ENCODE data around the gene GSG1L2.
"Not testable (repeated sequence)": the region's sequence is repeated elsewhere in the genome, so short reads cannot be mapped to it uniquely, and the experiment has no call there.

The GSG1L2 gene

GRCh38 chr17:9783465-9783864, 38.4 kb downstream of the GSG1L2 start:
- not testable (repeated sequence) for H3K27me3 ChIP-seq (ENCODE audit: control insufficient read depth, insufficient read depth, low read length); H3K4me1 ChIP-seq (ENCODE audit: control insufficient read depth, insufficient read depth, low read length); H3K9ac ChIP-seq (ENCODE audit: low read depth, low read length); H3K4me3 ChIP-seq (ENCODE audit: low read length); H3K9me3 ChIP-seq (replicated peaks; ENCODE audit: low read length); H3K4me2 ChIP-seq (ENCODE audit: low read length); H3K36me3 ChIP-seq (ENCODE audit: insufficient read depth, low read length)

DNA sequence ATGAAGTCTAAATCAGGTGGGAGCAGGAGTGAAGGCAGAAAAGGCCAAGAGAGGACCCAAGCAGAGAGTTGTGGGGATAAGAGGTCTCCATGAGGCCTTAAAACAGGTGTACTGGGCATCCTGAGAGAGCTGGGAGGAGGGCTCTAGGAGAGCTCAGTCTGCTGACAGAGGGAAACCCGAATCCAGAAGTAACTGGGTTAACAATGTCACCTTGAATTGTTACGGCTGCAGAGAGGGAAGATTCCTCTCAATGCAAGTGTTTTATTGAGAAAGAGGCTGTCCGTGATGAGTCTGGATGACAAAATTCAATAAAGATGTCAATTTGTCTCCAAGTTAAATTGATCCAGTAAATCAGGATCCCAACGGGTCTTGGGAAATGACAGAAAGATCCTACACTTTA, 38.8 kb downstream of the GSG1L2 start:
- Histone ChIP-seq H3K4me2 (ENCODE audit: low read length) (no peak overlapping the region), H3K9me3 (replicated peaks; ENCODE audit: low read length) (no peaks in the 10 kb centered on the region), H3K36me3 (ENCODE audit: insufficient read depth, low read length) (no peaks in the 10 kb centered on the region), H3K4me1 (ENCODE audit: control insufficient read depth, insufficient read depth, low read length) (no peaks in the 10 kb centered on the region), H3K4me3 (ENCODE audit: low read length) (no peak overlapping the region), H3K27me3 (ENCODE audit: control insufficient read depth, insufficient read depth, low read length) (peaks cover 6% of the 10 kb centered on the region), H3K9ac (ENCODE audit: low read depth, low read length) (no peak overlapping the region)

DNA sequence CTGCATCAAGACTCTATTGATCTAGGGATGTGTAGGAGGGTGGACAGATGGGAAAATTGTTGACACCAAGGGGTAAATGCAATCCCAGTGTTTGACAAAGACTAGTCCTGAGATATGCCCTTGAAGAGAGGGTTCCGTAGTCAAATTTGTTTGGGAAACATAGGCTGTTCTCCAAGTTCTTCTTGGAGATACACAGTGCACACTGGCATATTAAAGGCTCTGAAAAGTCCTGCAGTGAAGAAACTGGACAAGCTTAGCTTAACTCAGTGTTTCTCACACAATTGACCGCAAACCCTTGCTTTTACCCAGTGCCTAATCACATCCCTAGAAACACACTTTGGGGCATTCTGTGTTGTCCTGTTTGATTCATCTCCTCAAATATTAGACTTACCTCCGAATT, 41.3 kb downstream of the GSG1L2 start:
- Histone ChIP-seq H3K36me3 (ENCODE audit: insufficient read depth, low read length) (no peaks in the 10 kb centered on the region), H3K4me2 (ENCODE audit: low read length) (no peak overlapping the region), H3K9ac (ENCODE audit: low read depth, low read length) (no peak overlapping the region), H3K4me1 (ENCODE audit: control insufficient read depth, insufficient read depth, low read length) (no peaks in the 10 kb centered on the region), H3K9me3 (replicated peaks; ENCODE audit: low read length) (no peaks in the 10 kb centered on the region), H3K4me3 (ENCODE audit: low read length) (no peak overlapping the region), H3K27me3 (ENCODE audit: control insufficient read depth, insufficient read depth, low read length) (peaks cover 6% of the 10 kb centered on the region)

DNA sequence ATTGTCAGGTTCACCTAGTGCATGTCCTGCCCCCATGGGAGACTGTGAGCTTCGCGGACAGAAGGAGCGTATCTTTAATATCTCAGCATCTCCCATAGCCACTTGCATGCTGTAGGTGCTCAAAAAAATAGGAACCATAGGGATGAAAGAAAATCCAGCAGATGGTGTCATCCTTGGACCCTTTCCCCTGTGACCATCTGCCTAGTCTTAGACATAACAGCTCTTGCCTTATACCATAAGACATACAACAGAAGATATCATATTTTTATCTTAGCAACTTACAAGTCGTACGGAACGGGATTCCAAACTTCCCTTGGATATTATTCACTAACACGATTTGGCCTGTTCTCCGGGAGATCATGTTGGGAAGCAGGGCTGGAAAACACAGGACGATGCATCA, 45.0 kb downstream of the GSG1L2 start:
- H3K9me3 ChIP-seq (replicated peaks; ENCODE audit: low read length), result no peaks in the 10 kb centered on the region
- no peak overlapping the region for H3K9ac ChIP-seq (ENCODE audit: low read depth, low read length)
- no peak overlapping the region for H3K4me3 ChIP-seq (ENCODE audit: low read length)
- H3K4me1 ChIP-seq (ENCODE audit: control insufficient read depth, insufficient read depth, low read length), result no peaks in the 10 kb centered on the region
- H3K27me3 ChIP-seq (ENCODE audit: control insufficient read depth, insufficient read depth, low read length), result peaks cover 1% of the 10 kb centered on the region
- H3K4me2 ChIP-seq (ENCODE audit: low read length), result no peak overlapping the region
- no peaks in the 10 kb centered on the region for H3K36me3 ChIP-seq (ENCODE audit: insufficient read depth, low read length)

- no peaks in the 10 kb centered on the region for H3K4me1 ChIP-seq (ENCODE audit: control insufficient read depth, insufficient read depth, low read length)
- H3K9ac ChIP-seq (ENCODE audit: low read depth, low read length), result no peak overlapping the region
- H3K27me3 ChIP-seq (ENCODE audit: control insufficient read depth, insufficient read depth, low read length), result peaks cover under 1% of the 10 kb centered on the region
- no peaks in the 10 kb centered on the region for H3K9me3 ChIP-seq (replicated peaks; ENCODE audit: low read length)
- no peaks in the 10 kb centered on the region for H3K36me3 ChIP-seq (ENCODE audit: insufficient read depth, low read length)
- H3K4me2 ChIP-seq (ENCODE audit: low read length), result no peak overlapping the region
- H3K4me3 ChIP-seq (ENCODE audit: low read length), result no peak overlapping the region
Observed at GRCh38 chr17:9772658-9773057, 49.2 kb downstream of the GSG1L2 start.

GRCh38 chr17:9771465-9771864, 50.4 kb downstream of the GSG1L2 start:
- H3K9me3 ChIP-seq (replicated peaks; ENCODE audit: low read length), result no peaks in the 10 kb centered on the region
- no peak overlapping the region for H3K9ac ChIP-seq (ENCODE audit: low read depth, low read length)
- no peak overlapping the region for H3K4me3 ChIP-seq (ENCODE audit: low read length)
- H3K27me3 ChIP-seq (ENCODE audit: control insufficient read depth, insufficient read depth, low read length), result peaks cover 8% of the 10 kb centered on the region
- H3K4me2 ChIP-seq (ENCODE audit: low read length), result no peak overlapping the region
- no peaks in the 10 kb centered on the region for H3K4me1 ChIP-seq (ENCODE audit: control insufficient read depth, insufficient read depth, low read length)
- no peaks in the 10 kb centered on the region for H3K36me3 ChIP-seq (ENCODE audit: insufficient read depth, low read length)

GRCh38 chr17:9769036-9769695, 52.7 kb downstream of the GSG1L2 start:
- Histone ChIP-seq H3K27me3 (ENCODE audit: control insufficient read depth, insufficient read depth, low read length) (peaks cover 11% of the 10 kb centered on the region), H3K9me3 (replicated peaks; ENCODE audit: low read length) (no peaks in the 10 kb centered on the region), H3K4me2 (ENCODE audit: low read length) (no peak overlapping the region), H3K36me3 (ENCODE audit: insufficient read depth, low read length) (no peaks in the 10 kb centered on the region), H3K4me1 (ENCODE audit: control insufficient read depth, insufficient read depth, low read length) (no peaks in the 10 kb centered on the region), H3K9ac (ENCODE audit: low read depth, low read length) (no peak overlapping the region), H3K4me3 (ENCODE audit: low read length) (no peak overlapping the region)

- Histone ChIP-seq H3K36me3 (ENCODE audit: insufficient read depth, low read length) (no peaks in the 10 kb centered on the region), H3K9ac (ENCODE audit: low read depth, low read length) (no peak overlapping the region), H3K4me2 (ENCODE audit: low read length) (no peak overlapping the region), H3K9me3 (replicated peaks; ENCODE audit: low read length) (no peaks in the 10 kb centered on the region), H3K27me3 (ENCODE audit: control insufficient read depth, insufficient read depth, low read length) (peaks cover 11% of the 10 kb centered on the region), H3K4me3 (ENCODE audit: low read length) (no peak overlapping the region), H3K4me1 (ENCODE audit: control insufficient read depth, insufficient read depth, low read length) (no peaks in the 10 kb centered on the region)
Observed at GRCh38 chr17:9768381-9768934, 53.4 kb downstream of the GSG1L2 start.

DNA sequence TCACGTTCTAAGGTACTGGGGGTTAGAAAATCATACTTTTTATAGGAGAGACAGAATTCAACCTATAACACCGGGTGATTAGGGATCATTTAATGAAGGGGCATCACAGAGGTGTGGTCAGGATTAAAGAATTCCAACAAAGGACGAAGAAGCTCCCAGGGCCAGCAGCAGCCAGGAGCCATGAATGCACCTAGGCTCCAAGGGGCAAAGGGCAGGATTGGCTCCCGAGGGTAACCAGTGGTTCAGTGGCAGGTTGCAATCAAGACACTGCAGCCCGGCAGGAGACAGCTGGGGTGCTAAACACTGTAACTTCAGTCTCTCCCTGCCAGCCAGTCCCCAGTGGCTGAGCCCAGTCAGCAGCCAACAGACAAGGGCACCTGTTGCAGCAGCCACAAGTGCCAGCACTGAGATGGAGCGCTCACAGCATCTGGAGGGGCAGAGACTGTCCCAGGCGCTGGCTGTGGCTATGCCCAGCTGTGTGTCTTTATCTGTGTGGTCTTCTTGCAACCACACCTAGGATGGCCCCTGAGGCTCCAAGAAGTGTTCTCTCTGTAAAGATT, 54.4 kb downstream of the GSG1L2 start:
- H3K4me3 ChIP-seq (ENCODE audit: low read length), result no peak overlapping the region

DNA sequence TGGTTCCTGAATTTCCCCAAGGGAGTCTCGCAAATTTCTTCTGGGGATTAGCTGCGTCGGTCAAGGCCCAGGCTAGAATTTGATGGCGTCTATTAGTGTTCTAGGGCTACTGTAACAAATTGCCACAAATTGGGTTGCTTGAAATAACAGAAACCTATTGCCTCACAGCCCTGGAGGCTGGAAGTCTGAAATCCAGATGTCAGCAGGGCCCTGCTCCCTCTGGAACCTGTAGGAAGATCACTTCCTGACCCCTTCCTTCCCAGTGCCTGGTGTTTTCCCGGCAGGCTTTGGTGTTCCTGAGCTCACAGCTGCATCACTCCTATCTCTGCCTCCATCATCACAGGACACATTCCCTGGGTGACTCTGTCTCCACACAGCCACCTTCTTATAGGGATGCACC, 54.9 kb downstream of the GSG1L2 start:
- H3K4me1 ChIP-seq (ENCODE audit: control insufficient read depth, insufficient read depth, low read length), result no peaks in the 10 kb centered on the region
- H3K4me3 ChIP-seq (ENCODE audit: low read length), result no peak overlapping the region
- no peaks in the 10 kb centered on the region for H3K36me3 ChIP-seq (ENCODE audit: insufficient read depth, low read length)
- no peak overlapping the region for H3K4me2 ChIP-seq (ENCODE audit: low read length)
- H3K27me3 ChIP-seq (ENCODE audit: control insufficient read depth, insufficient read depth, low read length), result peaks cover 11% of the 10 kb centered on the region
- H3K9ac ChIP-seq (ENCODE audit: low read depth, low read length), result no peak overlapping the region
- no peaks in the 10 kb centered on the region for H3K9me3 ChIP-seq (replicated peaks; ENCODE audit: low read length)

More for the DNA sequence above, 54.4 kb downstream of the GSG1L2 start:
- Histone ChIP-seq H3K9ac (ENCODE audit: low read depth, low read length) (no peak overlapping the region), H3K4me1 (ENCODE audit: control insufficient read depth, insufficient read depth, low read length) (no peaks in the 10 kb centered on the region), H3K9me3 (replicated peaks; ENCODE audit: low read length) (no peaks in the 10 kb centered on the region), H3K4me2 (ENCODE audit: low read length) (no peak overlapping the region), H3K36me3 (ENCODE audit: insufficient read depth, low read length) (no peaks in the 10 kb centered on the region), H3K27me3 (ENCODE audit: control insufficient read depth, insufficient read depth, low read length) (peaks cover 11% of the 10 kb centered on the region)

- Histone ChIP-seq H3K4me1 (ENCODE audit: control insufficient read depth, insufficient read depth, low read length) (no peaks in the 10 kb centered on the region), H3K27me3 (ENCODE audit: control insufficient read depth, insufficient read depth, low read length) (peaks cover 11% of the 10 kb centered on the region), H3K4me2 (ENCODE audit: low read length) (no peak overlapping the region), H3K9me3 (replicated peaks; ENCODE audit: low read length) (no peaks in the 10 kb centered on the region), H3K36me3 (ENCODE audit: insufficient read depth, low read length) (no peaks in the 10 kb centered on the region), H3K4me3 (ENCODE audit: low read length) (no peak overlapping the region), H3K9ac (ENCODE audit: low read depth, low read length) (no peak overlapping the region)
Observed at GRCh38 chr17:9765322-9765721, 56.6 kb downstream of the GSG1L2 start.

GRCh38 chr17:9763643-9764042, 58.2 kb downstream of the GSG1L2 start:
- Histone ChIP-seq H3K4me1 (ENCODE audit: control insufficient read depth, insufficient read depth, low read length) (no peaks in the 10 kb centered on the region), H3K36me3 (ENCODE audit: insufficient read depth, low read length) (no peaks in the 10 kb centered on the region), H3K9ac (ENCODE audit: low read depth, low read length) (no peak overlapping the region), H3K9me3 (replicated peaks; ENCODE audit: low read length) (no peaks in the 10 kb centered on the region), H3K27me3 (ENCODE audit: control insufficient read depth, insufficient read depth, low read length) (peaks cover 11% of the 10 kb centered on the region), H3K4me2 (ENCODE audit: low read length) (no peak overlapping the region), H3K4me3 (ENCODE audit: low read length) (no peak overlapping the region)

Data from skeletal muscle satellite cell (primary cell).